ENCODE results near the gene UBL3. TPM values are rescaled to one million over a fixed set of nuclear protein-coding genes. Genes with fewer than 3 reads are reported as not detected.

Gene UBL3
- total RNA-seq, 1 experiment from 2014 or later = 11.1 TPM

GRCh38 chr13:29805994-29806979, 44.1 kb downstream of the UBL3 start:
- in situ Hi-C loops (cut with HindIII; ENCODE audit: low pct_unique_long_range_greater_than_20kb, low sequenced_read_pairs) = no loop called here
- Histone ChIP-seq H3K27me3 (ENCODE audit: control insufficient read depth, insufficient read depth, low read length) (no peaks in the 10 kb centered on the region), H3K36me3 (ENCODE audit: control insufficient read depth, insufficient read depth, low read length) (no peaks in the 10 kb centered on the region), H3K4me1 (ENCODE audit: control insufficient read depth, insufficient read depth, low read length) (no peaks in the 10 kb centered on the region), H3K4me3 (ENCODE audit: low read depth in 2 of 2, low read length in 2 of 2) (no peak overlapping the region), H3K9me3 (ENCODE audit: control insufficient read depth, insufficient read depth, low read depth, low read length) (no peaks in the 10 kb centered on the region), H3K27ac (ENCODE audit: low read length) (no peak overlapping the region)
- ATAC-seq = no peak
- ChIA-PET POLR2A (no interaction called here), CTCF (no interaction called here)
- DNase-seq (ENCODE audit: low read depth, low spot score) = no peak
- intact Hi-C loops (cut with micrococcal nuclease; ENCODE audit: unreplicated experiment) = no loop called here
- no TSS peak for BruUV-seq (replicated peaks)
- TF ChIP-seq TCF7L2 (IDR thresholded peaks at IDR 0.05; ENCODE audit: low read depth, low read length) (no peak), REST (IDR thresholded peaks at IDR 0.05; ENCODE audit: insufficient read depth in 1 of 2, low read depth in 2 of 2, low read length in 1 of 2) (no peak), POLR2AphosphoS5 (IDR thresholded peaks at IDR 0.05; ENCODE audit: low read depth, low read length) (no peak), CTCF (IDR thresholded peaks at IDR 0.05) (no peak), SIN3A (IDR thresholded peaks at IDR 0.05; ENCODE audit: borderline replicate concordance, insufficient read depth, low read depth, low read length) (no peak)

- no peaks in the 10 kb centered on the region for H3K27me3 ChIP-seq (ENCODE audit: control insufficient read depth, insufficient read depth, low read length)
- no peak for TF ChIP-seq TCF7L2 (IDR thresholded peaks at IDR 0.05; ENCODE audit: low read depth, low read length)
- no peak for TF ChIP-seq POLR2AphosphoS5 (IDR thresholded peaks at IDR 0.05; ENCODE audit: low read depth, low read length)
- TF ChIP-seq CTCF (IDR thresholded peaks at IDR 0.05) = no peak
- no peak for TF ChIP-seq REST (IDR thresholded peaks at IDR 0.05; ENCODE audit: insufficient read depth in 1 of 2, low read depth in 2 of 2, low read length in 1 of 2)
- TF ChIP-seq SIN3A (IDR thresholded peaks at IDR 0.05; ENCODE audit: borderline replicate concordance, insufficient read depth, low read depth, low read length) = no peak
- H3K27ac ChIP-seq (ENCODE audit: low read length) = no peak overlapping the region
- DNase-seq (ENCODE audit: low read depth, low spot score) = no peak
- in situ Hi-C loops (cut with HindIII; ENCODE audit: low pct_unique_long_range_greater_than_20kb, low sequenced_read_pairs) = no loop called here
- H3K36me3 ChIP-seq (ENCODE audit: control insufficient read depth, insufficient read depth, low read length) = no peaks in the 10 kb centered on the region
- no peaks in the 10 kb centered on the region for H3K4me1 ChIP-seq (ENCODE audit: control insufficient read depth, insufficient read depth, low read length)
- POLR2A ChIA-PET = no interaction called here
- no TSS peak for BruUV-seq (replicated peaks)
- intact Hi-C loops (cut with micrococcal nuclease; ENCODE audit: unreplicated experiment) = no loop called here
- H3K4me3 ChIP-seq (ENCODE audit: low read depth in 2 of 2, low read length in 2 of 2) = no peak overlapping the region
- CTCF ChIA-PET = no interaction called here
- no peaks in the 10 kb centered on the region for H3K9me3 ChIP-seq (ENCODE audit: control insufficient read depth, insufficient read depth, low read depth, low read length)
- ATAC-seq = no peak
Observed at GRCh38 chr13:29803221-29803620, 47.2 kb downstream of the UBL3 start.
